IgD-negative memory B cell (primary cell): ENCODE data around the gene WRNIP1. TPM values are rescaled to one million over a fixed set of nuclear protein-coding genes. Genes with fewer than 3 reads are reported as not detected.
"Not testable (repeated sequence)": the region's sequence is repeated elsewhere in the genome, so short reads cannot be mapped to it uniquely, and the experiment has no call there.

ENCODE experiments used
- H3K27ac Mint-ChIP-seq, 3 donors: one replicate each; pipeline ENCODE4 v1.8.0; 2020 to 2022; ENCODE audit warnings: mild to moderate bottlenecking in 3 of 3, mixed read lengths in 3 of 3, moderate library complexity in 1 of 3
- H3K27me3 Mint-ChIP-seq: one replicate; pipeline ENCODE4 v1.8.0; 2021; ENCODE audit warnings: mixed read lengths
- H3K36me3 Mint-ChIP-seq: one replicate; pipeline ENCODE4 v1.8.0; 2020; ENCODE audit warnings: mild to moderate bottlenecking, mixed read lengths
- H3K4me1 Mint-ChIP-seq, 3 donors: one replicate each; pipeline ENCODE4 v1.8.0; 2020 to 2022; ENCODE audit warnings: mixed read lengths in 3 of 3, mild to moderate bottlenecking in 1 of 3
- H3K4me3 Mint-ChIP-seq, 4 donors: one replicate each; pipeline ENCODE4 v1.8.0; 2020 to 2022; ENCODE audit warnings: mild to moderate bottlenecking in 4 of 4, mixed read lengths in 4 of 4, moderate library complexity in 3 of 4
- H3K9me3 Mint-ChIP-seq, 3 donors: one replicate each; pipeline ENCODE4 v1.8.0; 2020 to 2021; ENCODE audit warnings: mixed read lengths in 3 of 3, mild to moderate bottlenecking in 1 of 3
- polyA plus RNA-seq: library from polyadenylated mRNA; unstranded; fragments of 300-500 nt; fragmentation: Illumina TruSeq; gene quantifications from one replicate; pipeline ENCODE4 v1.2.3, GENCODE V29; 2021

Gene WRNIP1
- polyA plus RNA-seq, 1 donor from 2014 or later, result 34.5 TPM

GRCh38 chr6:2750832-2751231 lies 14.4 kb upstream of the WRNIP1 start, which contains the start of gene MYLK4:
Gene MYLK4 (minus strand): TSS chr6:2750922. CDS start chr6:2749294, 1,628 bp downstream.
- H3K27me3 Mint-ChIP-seq, result peaks cover 18% of the 10 kb centered on the region

GRCh38 chr6:2751871-2752270 lies 13.3 kb upstream of the WRNIP1 start:
- no peak overlapping the region for H3K4me3 Mint-ChIP-seq
- no peak overlapping the region for H3K27ac Mint-ChIP-seq
- peaks cover 18% of the 10 kb centered on the region for H3K27me3 Mint-ChIP-seq

More at GRCh38 chr6:2750832-2751231, 14.4 kb upstream of the WRNIP1 start, which contains the start of gene MYLK4:
- H3K4me1 Mint-ChIP-seq, result peaks cover 3 to 9% (median 6%) of the 10 kb centered on the region in 3 donors
- peaks cover 4% of the 10 kb centered on the region for H3K36me3 Mint-ChIP-seq
- H3K27ac Mint-ChIP-seq, result no peak within 1 kb of the TSS
- no peaks in the 10 kb centered on the region for H3K9me3 Mint-ChIP-seq
- H3K4me3 Mint-ChIP-seq, result no peak within 1 kb of the TSS

GRCh38 chr6:2752477-2753109 lies 12.6 kb upstream of the WRNIP1 start:
- Mint-ChIP-seq H3K27ac (no peak overlapping the region), H3K27me3 (peaks cover 18% of the 10 kb centered on the region), H3K4me3 (no peak overlapping the region), H3K4me1 (peaks cover 3 to 13% (median 7%) of the 10 kb centered on the region in 3 donors), H3K36me3 (peaks cover 4% of the 10 kb centered on the region), H3K9me3 (no peaks in the 10 kb centered on the region)

More at GRCh38 chr6:2751871-2752270, 13.3 kb upstream of the WRNIP1 start:
- Mint-ChIP-seq H3K4me1 (peaks cover 3 to 13% (median 7%) of the 10 kb centered on the region in 3 donors), H3K36me3 (peaks cover 4% of the 10 kb centered on the region), H3K9me3 (no peaks in the 10 kb centered on the region)

GRCh38 chr6:2753110-2753489 lies 12.1 kb upstream of the WRNIP1 start:
- H3K4me3 Mint-ChIP-seq, result no peak overlapping the region
- no peak overlapping the region for H3K27ac Mint-ChIP-seq
- H3K27me3 Mint-ChIP-seq, result peaks cover 18% of the 10 kb centered on the region
- peaks cover 3 to 13% (median 7%) of the 10 kb centered on the region in 3 donors for H3K4me1 Mint-ChIP-seq
- H3K9me3 Mint-ChIP-seq, result no peaks in the 10 kb centered on the region
- H3K36me3 Mint-ChIP-seq, result no peaks in the 10 kb centered on the region

GRCh38 chr6:2753743-2754142 lies 11.4 kb upstream of the WRNIP1 start:
- Mint-ChIP-seq H3K9me3 (no peaks in the 10 kb centered on the region), H3K36me3 (no peaks in the 10 kb centered on the region), H3K4me1 (peaks cover 3 to 13% (median 7%) of the 10 kb centered on the region in 3 donors), H3K4me3 (no peak overlapping the region), H3K27me3 (peaks cover 18% of the 10 kb centered on the region), H3K27ac (no peak overlapping the region)

- Mint-ChIP-seq H3K9me3 (no peaks in the 10 kb centered on the region), H3K27me3 (peaks cover 18% of the 10 kb centered on the region), H3K4me1 (peaks cover 3 to 13% (median 7%) of the 10 kb centered on the region in 3 donors)
These were observed 10.8 kb upstream of the WRNIP1 start for GRCh38 chr6:2754393-2754792.

GRCh38 chr6:2754911-2755310 lies 10.3 kb upstream of the WRNIP1 start:
- Mint-ChIP-seq H3K27ac (no peak overlapping the region), H3K27me3 (peaks cover 18% of the 10 kb centered on the region), H3K9me3 (no peaks in the 10 kb centered on the region)

More at GRCh38 chr6:2754393-2754792, 10.8 kb upstream of the WRNIP1 start:
- Mint-ChIP-seq H3K4me3 (no peak overlapping the region), H3K27ac (no peak overlapping the region), H3K36me3 (no peaks in the 10 kb centered on the region)

GRCh38 chr6:2755456-2755855 lies 9.7 kb upstream of the WRNIP1 start:
- Mint-ChIP-seq H3K9me3 (no peaks in the 10 kb centered on the region), H3K4me3 (no peak overlapping the region), H3K27ac (no peak overlapping the region), H3K27me3 (peaks cover 18% of the 10 kb centered on the region), H3K36me3 (no peaks in the 10 kb centered on the region), H3K4me1 (peaks cover 3 to 13% (median 4%) of the 10 kb centered on the region in 3 donors)

More at GRCh38 chr6:2754911-2755310, 10.3 kb upstream of the WRNIP1 start:
- Mint-ChIP-seq H3K4me1 (peaks cover 3 to 13% (median 5%) of the 10 kb centered on the region in 3 donors), H3K36me3 (no peaks in the 10 kb centered on the region), H3K4me3 (no peak overlapping the region)

- Mint-ChIP-seq H3K4me1 (peaks cover 3 to 13% (median 4%) of the 10 kb centered on the region in 3 donors), H3K4me3 (no peak overlapping the region), H3K27me3 (peaks cover 15% of the 10 kb centered on the region), H3K27ac (no peak overlapping the region), H3K9me3 (no peaks in the 10 kb centered on the region), H3K36me3 (no peaks in the 10 kb centered on the region)
These were observed 9.0 kb upstream of the WRNIP1 start for GRCh38 chr6:2756241-2756640.

- Mint-ChIP-seq H3K36me3 (no peaks in the 10 kb centered on the region), H3K4me3 (no peak overlapping the region), H3K27ac (no peak overlapping the region), H3K9me3 (no peaks in the 10 kb centered on the region), H3K4me1 (peaks cover 3 to 13% (median 4%) of the 10 kb centered on the region in 3 donors), H3K27me3 (peaks cover 15% of the 10 kb centered on the region)
These were observed 8.4 kb upstream of the WRNIP1 start for GRCh38 chr6:2756687-2757224.

GRCh38 chr6:2758980-2759379 lies 6.2 kb upstream of the WRNIP1 start:
- Mint-ChIP-seq H3K4me1 (peaks cover 0 to 4% (median 1%) of the 10 kb centered on the region in 3 donors), H3K27ac (peak overlapping the region in 1 of 3 donors; percentile 73), H3K27me3 (peaks cover 2% of the 10 kb centered on the region), H3K36me3 (no peaks in the 10 kb centered on the region), H3K4me3 (no peak overlapping the region), H3K9me3 (no peaks in the 10 kb centered on the region)

- H3K4me1 Mint-ChIP-seq, result peaks cover 4 to 11% (median 8%) of the 10 kb centered on the region in 3 donors
- H3K9me3 Mint-ChIP-seq, result no peaks in the 10 kb centered on the region
- H3K27me3 Mint-ChIP-seq, result no peaks in the 10 kb centered on the region
- H3K36me3 Mint-ChIP-seq, result no peaks in the 10 kb centered on the region
- peak overlapping the region in 1 of 4 donors; percentile 69 for H3K4me3 Mint-ChIP-seq
- H3K27ac Mint-ChIP-seq, result peak overlapping the region in 1 of 3 donors; percentile 52
These were observed 4.0 kb upstream of the WRNIP1 start for GRCh38 chr6:2760882-2761842.

- peak overlapping the region in 1 of 3 donors; percentile 55 for H3K27ac Mint-ChIP-seq
- H3K4me1 Mint-ChIP-seq, result peaks cover 13 to 23% (median 18%) of the 10 kb centered on the region in 3 donors
- H3K36me3 Mint-ChIP-seq, H3K27me3 Mint-ChIP-seq, H3K9me3 Mint-ChIP-seq: not testable (repeated sequence)
- peak overlapping the region in 1 of 4 donors; percentile 62 for H3K4me3 Mint-ChIP-seq
These were observed 2.3 kb upstream of the WRNIP1 start for GRCh38 chr6:2762868-2763267.

GRCh38 chr6:2763345-2763841 lies 1.8 kb upstream of the WRNIP1 start:
- no peaks in the 10 kb centered on the region for H3K27me3 Mint-ChIP-seq
- H3K9me3 Mint-ChIP-seq, result no peaks in the 10 kb centered on the region
- H3K4me3 Mint-ChIP-seq, result peak overlapping the region in 1 of 4 donors; percentile 97
- H3K4me1 Mint-ChIP-seq, result peaks cover 18 to 28% (median 24%) of the 10 kb centered on the region in 3 donors
- peaks cover under 1% of the 10 kb centered on the region for H3K36me3 Mint-ChIP-seq
- peak overlapping the region in 1 of 3 donors; percentile 55 for H3K27ac Mint-ChIP-seq
